DOHH2 (cell line): ENCODE measurements around the gene ABCB11.

ENCODE experiments used
- EZH2phosphoT487 ChIP-seq: fragments of 200-600 bp; sonication (generic); IDR thresholded peaks from 2 replicates; pipeline ENCODE4 v1.6.1; 2017; ENCODE audit warnings: borderline replicate concordance, mild to moderate bottlenecking, antibody characterized with exemption, low read length, moderate library complexity, mixed read lengths
- TF ChIP-seq, protein P1 (sequence below): fragments of 200-600 bp; sonication (generic); IDR thresholded peaks from one replicate; pipeline ENCODE4 v1.5.1; 2014; ENCODE audit warnings: antibody characterized with exemption, mild to moderate bottlenecking, low read depth, low read length; ENCODE audit not compliant: poor library complexity, severe bottlenecking

DNA sequence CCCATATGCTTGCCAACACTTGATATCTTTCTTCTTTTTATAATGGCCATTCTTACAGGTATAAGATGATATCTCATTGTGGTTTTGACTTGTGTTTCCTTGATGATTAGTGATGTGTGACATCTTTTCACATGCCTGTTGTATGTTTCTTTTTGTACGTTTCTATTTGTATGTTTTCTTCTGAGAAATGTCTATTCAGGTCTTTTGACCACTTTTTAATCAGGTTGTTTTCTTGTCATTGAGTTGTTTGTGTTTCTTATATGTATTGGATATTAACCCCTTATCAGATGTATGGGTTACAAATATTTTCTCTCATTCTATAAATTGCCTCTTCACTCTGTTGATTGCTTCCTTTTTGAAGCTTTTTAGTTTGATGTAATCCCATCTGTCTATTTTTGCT lies 42.4 kb downstream of the ABCB11 start:
- TF ChIP-seq EZH2phosphoT487, result no peak
- TF ChIP-seq, protein P1, sequence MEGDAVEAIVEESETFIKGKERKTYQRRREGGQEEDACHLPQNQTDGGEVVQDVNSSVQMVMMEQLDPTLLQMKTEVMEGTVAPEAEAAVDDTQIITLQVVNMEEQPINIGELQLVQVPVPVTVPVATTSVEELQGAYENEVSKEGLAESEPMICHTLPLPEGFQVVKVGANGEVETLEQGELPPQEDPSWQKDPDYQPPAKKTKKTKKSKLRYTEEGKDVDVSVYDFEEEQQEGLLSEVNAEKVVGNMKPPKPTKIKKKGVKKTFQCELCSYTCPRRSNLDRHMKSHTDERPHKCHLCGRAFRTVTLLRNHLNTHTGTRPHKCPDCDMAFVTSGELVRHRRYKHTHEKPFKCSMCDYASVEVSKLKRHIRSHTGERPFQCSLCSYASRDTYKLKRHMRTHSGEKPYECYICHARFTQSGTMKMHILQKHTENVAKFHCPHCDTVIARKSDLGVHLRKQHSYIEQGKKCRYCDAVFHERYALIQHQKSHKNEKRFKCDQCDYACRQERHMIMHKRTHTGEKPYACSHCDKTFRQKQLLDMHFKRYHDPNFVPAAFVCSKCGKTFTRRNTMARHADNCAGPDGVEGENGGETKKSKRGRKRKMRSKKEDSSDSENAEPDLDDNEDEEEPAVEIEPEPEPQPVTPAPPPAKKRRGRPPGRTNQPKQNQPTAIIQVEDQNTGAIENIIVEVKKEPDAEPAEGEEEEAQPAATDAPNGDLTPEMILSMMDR, result no peak
